ENCODE data around the gene KIF4A.

DNA sequence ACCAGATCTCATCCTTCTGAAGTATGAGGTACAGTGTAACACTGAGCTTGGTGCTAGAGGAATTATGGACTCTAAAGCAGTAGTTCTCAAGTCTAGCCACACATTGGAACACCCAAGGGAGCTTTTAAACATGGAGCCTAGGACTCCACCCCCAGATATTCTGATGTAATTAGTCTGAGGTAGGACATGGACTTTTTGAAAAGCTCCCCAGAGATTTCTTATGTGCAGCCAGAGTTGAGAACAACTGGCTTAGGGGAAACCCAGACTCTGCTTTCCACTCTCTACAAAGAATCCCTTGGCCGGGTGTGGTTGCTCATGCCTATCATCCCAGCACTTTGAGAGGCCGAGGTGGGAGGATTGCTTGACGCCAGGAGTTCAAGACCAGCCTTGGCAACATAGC is 121.6 kb downstream of the KIF4A start:
- no peak for TF ChIP-seq NFIC (IDR thresholded peaks at IDR 0.05; ENCODE audit: low read depth, low read length)
- no peak for TF ChIP-seq FOXM1 (IDR thresholded peaks at IDR 0.05; ENCODE audit: low read depth, low read length)
- TF ChIP-seq, protein P1, sequence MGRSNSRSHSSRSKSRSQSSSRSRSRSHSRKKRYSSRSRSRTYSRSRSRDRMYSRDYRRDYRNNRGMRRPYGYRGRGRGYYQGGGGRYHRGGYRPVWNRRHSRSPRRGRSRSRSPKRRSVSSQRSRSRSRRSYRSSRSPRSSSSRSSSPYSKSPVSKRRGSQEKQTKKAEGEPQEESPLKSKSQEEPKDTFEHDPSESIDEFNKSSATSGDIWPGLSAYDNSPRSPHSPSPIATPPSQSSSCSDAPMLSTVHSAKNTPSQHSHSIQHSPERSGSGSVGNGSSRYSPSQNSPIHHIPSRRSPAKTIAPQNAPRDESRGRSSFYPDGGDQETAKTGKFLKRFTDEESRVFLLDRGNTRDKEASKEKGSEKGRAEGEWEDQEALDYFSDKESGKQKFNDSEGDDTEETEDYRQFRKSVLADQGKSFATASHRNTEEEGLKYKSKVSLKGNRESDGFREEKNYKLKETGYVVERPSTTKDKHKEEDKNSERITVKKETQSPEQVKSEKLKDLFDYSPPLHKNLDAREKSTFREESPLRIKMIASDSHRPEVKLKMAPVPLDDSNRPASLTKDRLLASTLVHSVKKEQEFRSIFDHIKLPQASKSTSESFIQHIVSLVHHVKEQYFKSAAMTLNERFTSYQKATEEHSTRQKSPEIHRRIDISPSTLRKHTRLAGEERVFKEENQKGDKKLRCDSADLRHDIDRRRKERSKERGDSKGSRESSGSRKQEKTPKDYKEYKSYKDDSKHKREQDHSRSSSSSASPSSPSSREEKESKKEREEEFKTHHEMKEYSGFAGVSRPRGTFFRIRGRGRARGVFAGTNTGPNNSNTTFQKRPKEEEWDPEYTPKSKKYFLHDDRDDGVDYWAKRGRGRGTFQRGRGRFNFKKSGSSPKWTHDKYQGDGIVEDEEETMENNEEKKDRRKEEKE (IDR thresholded peaks at IDR 0.05) = no peak
- TF ChIP-seq, protein P2, sequence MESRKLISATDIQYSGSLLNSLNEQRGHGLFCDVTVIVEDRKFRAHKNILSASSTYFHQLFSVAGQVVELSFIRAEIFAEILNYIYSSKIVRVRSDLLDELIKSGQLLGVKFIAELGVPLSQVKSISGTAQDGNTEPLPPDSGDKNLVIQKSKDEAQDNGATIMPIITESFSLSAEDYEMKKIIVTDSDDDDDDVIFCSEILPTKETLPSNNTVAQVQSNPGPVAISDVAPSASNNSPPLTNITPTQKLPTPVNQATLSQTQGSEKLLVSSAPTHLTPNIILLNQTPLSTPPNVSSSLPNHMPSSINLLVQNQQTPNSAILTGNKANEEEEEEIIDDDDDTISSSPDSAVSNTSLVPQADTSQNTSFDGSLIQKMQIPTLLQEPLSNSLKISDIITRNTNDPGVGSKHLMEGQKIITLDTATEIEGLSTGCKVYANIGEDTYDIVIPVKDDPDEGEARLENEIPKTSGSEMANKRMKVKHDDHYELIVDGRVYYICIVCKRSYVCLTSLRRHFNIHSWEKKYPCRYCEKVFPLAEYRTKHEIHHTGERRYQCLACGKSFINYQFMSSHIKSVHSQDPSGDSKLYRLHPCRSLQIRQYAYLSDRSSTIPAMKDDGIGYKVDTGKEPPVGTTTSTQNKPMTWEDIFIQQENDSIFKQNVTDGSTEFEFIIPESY (IDR thresholded peaks at IDR 0.05) = no peak
- TF ChIP-seq, protein P3, sequence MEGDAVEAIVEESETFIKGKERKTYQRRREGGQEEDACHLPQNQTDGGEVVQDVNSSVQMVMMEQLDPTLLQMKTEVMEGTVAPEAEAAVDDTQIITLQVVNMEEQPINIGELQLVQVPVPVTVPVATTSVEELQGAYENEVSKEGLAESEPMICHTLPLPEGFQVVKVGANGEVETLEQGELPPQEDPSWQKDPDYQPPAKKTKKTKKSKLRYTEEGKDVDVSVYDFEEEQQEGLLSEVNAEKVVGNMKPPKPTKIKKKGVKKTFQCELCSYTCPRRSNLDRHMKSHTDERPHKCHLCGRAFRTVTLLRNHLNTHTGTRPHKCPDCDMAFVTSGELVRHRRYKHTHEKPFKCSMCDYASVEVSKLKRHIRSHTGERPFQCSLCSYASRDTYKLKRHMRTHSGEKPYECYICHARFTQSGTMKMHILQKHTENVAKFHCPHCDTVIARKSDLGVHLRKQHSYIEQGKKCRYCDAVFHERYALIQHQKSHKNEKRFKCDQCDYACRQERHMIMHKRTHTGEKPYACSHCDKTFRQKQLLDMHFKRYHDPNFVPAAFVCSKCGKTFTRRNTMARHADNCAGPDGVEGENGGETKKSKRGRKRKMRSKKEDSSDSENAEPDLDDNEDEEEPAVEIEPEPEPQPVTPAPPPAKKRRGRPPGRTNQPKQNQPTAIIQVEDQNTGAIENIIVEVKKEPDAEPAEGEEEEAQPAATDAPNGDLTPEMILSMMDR (IDR thresholded peaks at IDR 0.05 in 2 of 3, conservative IDR thresholded peaks at IDR 0.05 in 1 of 3; ENCODE audit: control insufficient read depth in 2 of 3, extremely low read depth in 1 of 3, insufficient read depth in 1 of 3, low read depth in 3 of 3, low read length in 3 of 3) = no peak
- no peak for TF ChIP-seq RAD21 (IDR thresholded peaks at IDR 0.05; ENCODE audit: insufficient read depth, low read depth, low read length)
- TF ChIP-seq PAX8 (IDR thresholded peaks at IDR 0.05) = no peak
- TF ChIP-seq POLR2A (IDR thresholded peaks at IDR 0.05; ENCODE audit: low read depth, low read length) = no peak
- no peak for TF ChIP-seq POLR2AphosphoS5 (IDR thresholded peaks at IDR 0.05; ENCODE audit: low read length)

All from GM12878 (cell line).